Activated naive CD4-positive, alpha-beta T cell treated with anti-CD3 and anti-CD28 coated beads for 36 hours (primary cell): Measurements from ENCODE around the gene MDFIC. TPM values are rescaled to one million over a fixed set of nuclear protein-coding genes. Genes with fewer than 3 reads are reported as not detected.

ENCODE experiments used
- CTCF ChIA-PET: fragments of 350-600 bp; sonication (Branson Sonifier 250); formaldehyde crosslinking; loops from one replicate; lab custom pipeline; 2021; ENCODE audit warnings: antibody characterized with exemption; lab: Charles Lee
- DNase-seq: peaks from one replicate; pipeline ENCODE4 v3.0.0-alpha.2; 2020
- H3K27ac Mint-ChIP-seq: one replicate; pipeline ENCODE4 v1.8.0; 2021; ENCODE audit warnings: mild to moderate bottlenecking, mixed read lengths
- H3K27me3 Mint-ChIP-seq: one replicate; pipeline ENCODE4 v1.8.0; 2021; ENCODE audit warnings: low read depth, mixed read lengths
- H3K36me3 Mint-ChIP-seq: one replicate; pipeline ENCODE4 v1.8.0; 2021; ENCODE audit warnings: low read depth, mixed read lengths
- H3K4me1 Mint-ChIP-seq: one replicate; pipeline ENCODE4 v1.8.0; 2021; ENCODE audit warnings: low read depth, mixed read lengths
- H3K4me3 Mint-ChIP-seq: one replicate; pipeline ENCODE4 v1.8.0; 2021; ENCODE audit warnings: mild to moderate bottlenecking, moderate library complexity, mixed read lengths
- H3K9me3 Mint-ChIP-seq: one replicate; pipeline ENCODE4 v1.8.0; 2021; ENCODE audit warnings: mixed read lengths
- intact Hi-C: fragments of 100-400 bp; cut with micrococcal nuclease; formaldehyde crosslinking; loops from one replicate; pipeline ENCODE4 v1.15.1; 2023
- total RNA-seq, 2 experiments: library from RNA; stranded (reverse); gene quantifications; one replicate each; pipeline ENCODE4 v1.2.3, GENCODE V29; 2021

Gene MDFIC
- total RNA-seq, 2 experiments from 2014 or later, result 79.4 to 93.1 TPM

- DNase-seq, result no peak
- H3K36me3 Mint-ChIP-seq, result peaks cover 23% of the 10 kb centered on the region
- intact Hi-C loops, result loop anchor here (2.0 kb wide), 1 partner anchor 13 kb away; no protein-coding TSS in a partner anchor
- H3K4me3 Mint-ChIP-seq, result no peak overlapping the region
- CTCF ChIA-PET, result interaction anchor here (1.1 kb wide), 1 partner anchor 15 kb away, joined by 3 read pairs; no protein-coding TSS in a partner anchor
- H3K4me1 Mint-ChIP-seq, result peaks cover 59% of the 10 kb centered on the region
- H3K27me3 Mint-ChIP-seq, result no peaks in the 10 kb centered on the region
- H3K27ac Mint-ChIP-seq, result no peak overlapping the region
- H3K9me3 Mint-ChIP-seq, result no peaks in the 10 kb centered on the region
These were observed 35.5 kb downstream of the MDFIC start for GRCh38 chr7:114957444-114957843.

- CTCF ChIA-PET, result no interaction called here
- H3K36me3 Mint-ChIP-seq, result peaks cover 25% of the 10 kb centered on the region
- H3K9me3 Mint-ChIP-seq, result no peaks in the 10 kb centered on the region
- peaks cover 58% of the 10 kb centered on the region for H3K4me1 Mint-ChIP-seq
- H3K27ac Mint-ChIP-seq, result no peak overlapping the region
- no peak overlapping the region for H3K4me3 Mint-ChIP-seq
- no peak for DNase-seq
- no peaks in the 10 kb centered on the region for H3K27me3 Mint-ChIP-seq
- intact Hi-C loops, result loop anchor here (2.0 kb wide), 3 partner anchors 21 to 43 kb away; no protein-coding TSS in a partner anchor
These were observed 38.0 kb downstream of the MDFIC start for GRCh38 chr7:114959931-114960330.

DNA sequence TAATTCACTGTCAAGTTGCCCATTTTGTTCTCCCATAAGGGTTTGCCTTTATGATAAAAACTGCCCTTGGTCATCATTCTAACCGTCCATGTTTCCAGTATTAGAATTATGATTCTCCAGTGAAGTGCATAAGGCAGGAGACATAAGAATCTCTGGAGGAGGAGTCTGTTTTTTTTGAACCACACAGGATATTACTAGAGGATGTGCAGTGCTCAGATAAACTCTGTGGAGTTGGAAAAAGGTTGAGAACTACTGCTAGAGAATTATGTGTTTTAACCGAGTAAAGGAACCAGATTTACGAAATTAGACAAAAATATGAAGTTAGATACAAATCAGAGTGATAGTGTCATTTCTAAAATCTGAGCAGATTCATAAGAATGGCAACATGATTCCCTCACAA is 40.5 kb downstream of the MDFIC start:
- Mint-ChIP-seq H3K27ac (no peak overlapping the region), H3K9me3 (no peaks in the 10 kb centered on the region), H3K36me3 (peaks cover 32% of the 10 kb centered on the region), H3K27me3 (no peaks in the 10 kb centered on the region), H3K4me1 (peaks cover 60% of the 10 kb centered on the region), H3K4me3 (no peak overlapping the region)
- CTCF ChIA-PET, result no interaction called here
- no peak for DNase-seq
- intact Hi-C loops, result no loop called here

- intact Hi-C loops, result no loop called here
- H3K4me3 Mint-ChIP-seq, result no peak overlapping the region
- DNase-seq, result no peak
- no peak overlapping the region for H3K27ac Mint-ChIP-seq
- H3K27me3 Mint-ChIP-seq, result no peaks in the 10 kb centered on the region
- no peaks in the 10 kb centered on the region for H3K9me3 Mint-ChIP-seq
- H3K4me1 Mint-ChIP-seq, result peaks cover 63% of the 10 kb centered on the region
- peaks cover 29% of the 10 kb centered on the region for H3K36me3 Mint-ChIP-seq
- CTCF ChIA-PET, result no interaction called here
These were observed 44.3 kb downstream of the MDFIC start for GRCh38 chr7:114966156-114966555.

- H3K27me3 Mint-ChIP-seq, result no peaks in the 10 kb centered on the region
- H3K36me3 Mint-ChIP-seq, result peaks cover 22% of the 10 kb centered on the region
- no peak overlapping the region for H3K4me3 Mint-ChIP-seq
- no peaks in the 10 kb centered on the region for H3K9me3 Mint-ChIP-seq
- intact Hi-C loops, result no loop called here
- H3K4me1 Mint-ChIP-seq, result peaks cover 73% of the 10 kb centered on the region
- no peak for DNase-seq
- CTCF ChIA-PET, result no interaction called here
- no peak overlapping the region for H3K27ac Mint-ChIP-seq
These were observed 47.2 kb downstream of the MDFIC start for GRCh38 chr7:114969096-114969495.

GRCh38 chr7:114970308-114970707 is 48.4 kb downstream of the MDFIC start:
- intact Hi-C loops, result loop anchor here (2.0 kb wide), 1 partner anchor 14 kb away; no protein-coding TSS in a partner anchor
- Mint-ChIP-seq H3K36me3 (peaks cover 15% of the 10 kb centered on the region), H3K4me1 (peaks cover 76% of the 10 kb centered on the region), H3K27ac (no peak overlapping the region), H3K4me3 (no peak overlapping the region), H3K27me3 (no peaks in the 10 kb centered on the region), H3K9me3 (no peaks in the 10 kb centered on the region)
- DNase-seq, result no peak
- CTCF ChIA-PET, result interaction anchor here (0.7 kb wide), 1 partner anchor 352 kb away, joined by 3 read pairs; no protein-coding TSS in a partner anchor

GRCh38 chr7:114970732-114971131 is 48.8 kb downstream of the MDFIC start:
- H3K4me1 Mint-ChIP-seq, result peaks cover 73% of the 10 kb centered on the region
- intact Hi-C loops, result loop anchor here (2.0 kb wide), 1 partner anchor 14 kb away; no protein-coding TSS in a partner anchor
- H3K27ac Mint-ChIP-seq, result no peak overlapping the region
- H3K4me3 Mint-ChIP-seq, result no peak overlapping the region
- H3K27me3 Mint-ChIP-seq, result no peaks in the 10 kb centered on the region
- no peaks in the 10 kb centered on the region for H3K9me3 Mint-ChIP-seq
- DNase-seq, result no peak
- CTCF ChIA-PET, result interaction anchor here (0.7 kb wide), 1 partner anchor 352 kb away, joined by 3 read pairs; no protein-coding TSS in a partner anchor
- peaks cover 13% of the 10 kb centered on the region for H3K36me3 Mint-ChIP-seq

DNA sequence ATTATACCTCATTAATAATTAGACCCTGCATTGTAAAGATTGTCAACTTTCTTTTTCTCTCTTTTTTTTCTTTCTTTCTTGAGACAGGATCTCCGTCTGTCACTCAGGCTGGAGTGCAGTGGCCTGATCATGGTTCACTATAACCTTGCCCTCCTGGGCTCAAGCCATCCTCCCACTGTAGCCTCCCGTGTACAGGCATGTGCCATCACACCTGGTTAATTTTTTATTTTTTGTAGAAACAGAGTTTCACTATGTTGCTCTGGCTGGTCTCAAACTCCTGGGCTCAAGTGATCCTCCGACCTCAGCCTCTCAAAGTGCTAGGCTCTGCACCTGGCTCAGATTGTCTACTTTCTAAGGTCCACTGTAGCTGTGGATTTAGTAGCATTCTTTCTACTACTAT is 50.7 kb downstream of the MDFIC start:
- H3K4me1 Mint-ChIP-seq, result peaks cover 68% of the 10 kb centered on the region
- no peak for DNase-seq
- no peak overlapping the region for H3K27ac Mint-ChIP-seq
- no peaks in the 10 kb centered on the region for H3K27me3 Mint-ChIP-seq
- no peaks in the 10 kb centered on the region for H3K9me3 Mint-ChIP-seq
- H3K36me3 Mint-ChIP-seq, result peaks cover 9% of the 10 kb centered on the region
- intact Hi-C loops, result loop anchor here (2.0 kb wide), 1 partner anchor 48 kb away; no protein-coding TSS in a partner anchor
- H3K4me3 Mint-ChIP-seq, result no peak overlapping the region
- CTCF ChIA-PET, result interaction anchor here (0.8 kb wide), 1 partner anchor 39 kb away, joined by 5 read pairs; no protein-coding TSS in a partner anchor

DNA sequence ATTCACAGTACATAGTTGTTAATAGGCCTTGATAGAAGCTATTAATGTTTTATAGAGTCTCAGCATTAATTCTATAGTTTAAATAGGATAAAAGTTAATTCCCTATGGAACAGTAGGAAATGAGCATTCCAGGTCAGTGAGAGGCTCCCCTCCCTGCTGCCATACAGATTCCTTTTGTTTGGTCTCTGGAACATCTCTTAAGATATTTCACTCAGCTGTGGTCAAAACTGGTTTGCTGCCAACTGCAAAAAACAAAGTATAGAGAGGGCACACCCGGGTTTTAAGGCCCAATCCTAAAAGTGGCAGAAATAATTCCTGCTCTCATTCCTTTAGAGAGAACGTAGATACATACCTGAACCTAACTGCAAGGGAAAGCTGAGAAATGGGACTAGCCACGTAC is 51.3 kb downstream of the MDFIC start:
- Mint-ChIP-seq H3K27me3 (no peaks in the 10 kb centered on the region), H3K36me3 (peaks cover 7% of the 10 kb centered on the region), H3K4me1 (peaks cover 67% of the 10 kb centered on the region), H3K27ac (no peak overlapping the region), H3K4me3 (no peak overlapping the region), H3K9me3 (no peaks in the 10 kb centered on the region)
- intact Hi-C loops, result loop anchor here (2.0 kb wide), 1 partner anchor 48 kb away; no protein-coding TSS in a partner anchor
- no peak for DNase-seq
- CTCF ChIA-PET, result interaction anchor here (0.8 kb wide), 1 partner anchor 39 kb away, joined by 5 read pairs; no protein-coding TSS in a partner anchor

- no peak overlapping the region for H3K4me3 Mint-ChIP-seq
- CTCF ChIA-PET, result interaction anchor here (0.7 kb wide), 1 partner anchor 1198 kb away, joined by 3 read pairs; no protein-coding TSS in a partner anchor
- peaks cover 71% of the 10 kb centered on the region for H3K4me1 Mint-ChIP-seq
- H3K27me3 Mint-ChIP-seq, result no peaks in the 10 kb centered on the region
- H3K27ac Mint-ChIP-seq, result no peak overlapping the region
- intact Hi-C loops, result no loop called here
- H3K9me3 Mint-ChIP-seq, result no peaks in the 10 kb centered on the region
- DNase-seq, result no peak
- peaks cover 13% of the 10 kb centered on the region for H3K36me3 Mint-ChIP-seq
These were observed 53.5 kb downstream of the MDFIC start for GRCh38 chr7:114975401-114975800.

DNA sequence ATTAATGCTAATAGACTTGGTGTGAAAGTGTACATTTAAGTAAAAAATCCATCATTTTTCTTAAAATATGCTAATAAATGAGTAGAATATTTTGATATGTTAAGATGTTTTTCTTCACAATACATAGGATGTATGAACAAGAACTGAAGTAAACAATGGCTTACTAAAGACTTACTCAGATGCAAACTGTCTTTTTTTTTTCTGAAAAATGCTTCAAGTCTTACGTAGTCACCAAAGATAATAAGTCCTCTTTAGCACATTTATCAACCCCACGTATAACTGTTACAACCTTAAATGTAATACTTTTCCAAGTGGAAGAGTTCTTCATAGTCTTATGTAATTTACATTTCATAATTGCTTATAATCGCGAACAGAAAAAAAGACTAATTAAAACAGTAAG is 54.8 kb downstream of the MDFIC start:
- CTCF ChIA-PET, result no interaction called here
- H3K4me3 Mint-ChIP-seq, result no peak overlapping the region
- peaks cover 69% of the 10 kb centered on the region for H3K4me1 Mint-ChIP-seq

GRCh38 chr7:114977277-114977676 is 55.4 kb downstream of the MDFIC start:
- peaks cover 26% of the 10 kb centered on the region for H3K36me3 Mint-ChIP-seq
- no peak for DNase-seq
- intact Hi-C loops, result no loop called here
- H3K27ac Mint-ChIP-seq, result no peak overlapping the region
- no peaks in the 10 kb centered on the region for H3K27me3 Mint-ChIP-seq
- CTCF ChIA-PET, result no interaction called here
- H3K4me1 Mint-ChIP-seq, result peaks cover 68% of the 10 kb centered on the region
- H3K9me3 Mint-ChIP-seq, result no peaks in the 10 kb centered on the region
- no peak overlapping the region for H3K4me3 Mint-ChIP-seq

More for the DNA sequence above, 54.8 kb downstream of the MDFIC start:
- no peak for DNase-seq
- Mint-ChIP-seq H3K36me3 (peaks cover 22% of the 10 kb centered on the region), H3K27me3 (no peaks in the 10 kb centered on the region), H3K27ac (no peak overlapping the region), H3K9me3 (no peaks in the 10 kb centered on the region)
- intact Hi-C loops, result no loop called here

DNA sequence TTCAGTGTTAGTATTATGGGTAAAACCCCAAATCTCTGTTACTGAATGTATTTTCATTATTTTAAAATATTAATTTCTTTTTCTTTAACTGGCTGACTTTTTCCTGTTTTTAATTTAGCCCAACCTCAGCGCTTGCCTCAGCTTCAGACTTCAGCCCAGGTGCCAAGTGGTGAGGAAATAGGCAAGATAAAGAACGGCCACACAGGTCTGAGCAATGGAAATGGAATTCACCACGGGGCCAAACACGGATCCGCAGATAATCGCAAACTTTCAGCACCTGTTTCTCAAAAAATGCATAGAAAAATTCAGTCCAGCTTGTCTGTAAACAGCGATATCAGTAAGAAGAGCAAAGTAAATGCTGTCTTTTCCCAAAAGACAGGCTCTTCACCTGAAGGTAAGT is 57.5 kb downstream of the MDFIC start:
- Mint-ChIP-seq H3K27ac (no peak overlapping the region), H3K36me3 (peaks cover 32% of the 10 kb centered on the region)

More for the DNA sequence above, 57.5 kb downstream of the MDFIC start:
- no peaks in the 10 kb centered on the region for H3K9me3 Mint-ChIP-seq
- intact Hi-C loops, result no loop called here
- H3K27me3 Mint-ChIP-seq, result no peaks in the 10 kb centered on the region
- H3K4me3 Mint-ChIP-seq, result no peak overlapping the region
- CTCF ChIA-PET, result no interaction called here
- peaks cover 53% of the 10 kb centered on the region for H3K4me1 Mint-ChIP-seq
- no peak for DNase-seq
